Common myeloid progenitor, CD34-positive (primary cell): ENCODE measurements around the gene SF3B1.

Source experiments
- CTCF ChIA-PET: fragments of 350-600 bp; sonication (Branson Sonifier 250); formaldehyde crosslinking; loops from one replicate; lab custom pipeline; 2021; ENCODE audit warnings: antibody characterized with exemption; lab: Charles Lee
- POLR2A ChIA-PET: fragments of 350-600 bp; sonication (Branson Sonifier 250); formaldehyde crosslinking; loops from one replicate; lab custom pipeline; 2021; ENCODE audit warnings: antibody characterized with exemption; lab: Charles Lee
- DNase-seq, 3 donors: peaks; one replicate each; pipeline versions ENCODE4 v3.0.0 to v3.0.0-alpha.2; 2013
- H3K27ac ChIP-seq, 2 experiments: 1 replicate in 1 of 2; 2 replicates in 1 of 2; pipeline ENCODE4 v1.7.0; 2013; ENCODE audit warnings: inconsistent platforms in 2 of 2, low read length in 2 of 2, mild to moderate bottlenecking in 2 of 2, low read depth in 1 of 2, moderate library complexity in 1 of 2; ENCODE audit not compliant: severe bottlenecking in 2 of 2, insufficient read depth in 1 of 2, poor library complexity in 1 of 2
- H3K27me3 ChIP-seq, 5 experiments: replicated peaks in 2 of 5; 1 replicate in 3 of 5; 2 replicates in 2 of 5; pipeline versions ENCODE4 v1.6.1 to v1.7.0; 2013; ENCODE audit warnings: low read length in 4 of 5, mild to moderate bottlenecking in 2 of 5, moderate library complexity in 2 of 5, inconsistent platforms in 1 of 5; ENCODE audit not compliant: insufficient read depth in 5 of 5, control insufficient read depth in 4 of 5
- H3K36me3 ChIP-seq, 4 experiments: 1 replicate in 2 of 4; 2 replicates in 2 of 4; pipeline versions ENCODE4 v1.6.1 to v1.7.0; 2013; ENCODE audit warnings: low read length in 3 of 4, control low read depth in 1 of 4, mild to moderate bottlenecking in 1 of 4; ENCODE audit not compliant: control insufficient read depth in 4 of 4, insufficient read depth in 4 of 4
- H3K4me1 ChIP-seq, 4 experiments: 1 replicate in 3 of 4; 2 replicates in 1 of 4; pipeline versions ENCODE4 v1.6.1 to v1.7.1; 2013; ENCODE audit warnings: low read length in 3 of 4, mild to moderate bottlenecking in 3 of 4, control low read depth in 1 of 4, inconsistent platforms in 1 of 4, moderate library complexity in 1 of 4; ENCODE audit not compliant: control insufficient read depth in 4 of 4, insufficient read depth in 4 of 4; ENCODE audit errors: control extremely low read depth in 1 of 4
- H3K4me3 ChIP-seq, 7 experiments: 1 replicate in 4 of 7; 2 replicates in 3 of 7; pipeline versions ENCODE4 v1.5.1 to v1.7.0; 2013; ENCODE audit warnings: mild to moderate bottlenecking in 7 of 7, low read length in 6 of 7, moderate library complexity in 6 of 7, inconsistent platforms in 2 of 7, low read depth in 2 of 7, control low read depth in 1 of 7; ENCODE audit not compliant: insufficient read depth in 4 of 7, control insufficient read depth in 1 of 7; ENCODE audit errors: extremely low read depth in 1 of 7
- H3K9me3 ChIP-seq, 5 experiments: 1 replicate in 4 of 5; 2 replicates in 1 of 5; pipeline versions ENCODE4 v1.6.1 to v1.7.1; 2013; ENCODE audit warnings: low read length in 4 of 5, mild to moderate bottlenecking in 2 of 5, inconsistent platforms in 1 of 5, low read depth in 1 of 5, moderate library complexity in 1 of 5; ENCODE audit not compliant: control insufficient read depth in 4 of 5, insufficient read depth in 2 of 5; ENCODE audit errors: control extremely low read depth in 1 of 5
- WGBS: methylation state at CpG from one replicate; pipeline ENCODE4 v1.1.5; 2013; ENCODE audit not compliant: insufficient coverage; 5-methylcytosine and 5-hydroxymethylcytosine counted together

The SF3B1 gene

DNA sequence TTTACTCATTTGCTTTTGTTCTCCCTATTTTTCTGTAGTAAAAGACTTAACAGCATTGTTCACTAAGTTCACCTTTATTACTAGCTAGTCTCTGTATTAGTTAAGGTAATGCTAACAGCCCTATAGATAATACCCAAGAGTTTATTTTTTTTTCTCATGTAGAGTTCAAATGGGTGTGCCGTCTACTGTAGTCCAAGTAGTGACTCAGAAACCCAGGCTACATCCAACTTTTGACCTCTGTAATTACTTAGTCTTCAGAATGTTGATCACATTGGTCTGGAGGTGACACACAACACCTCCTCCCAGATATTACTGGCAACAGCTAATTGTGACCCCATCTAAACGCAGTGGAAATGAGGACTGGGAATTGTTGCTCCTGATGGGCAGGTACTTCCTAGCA lies 26.2 kb upstream of the SF3B1 start:
- Histone ChIP-seq H3K27ac (no peak overlapping the region), H3K36me3 (peaks cover 10 to 57% (median 20%) of the 10 kb centered on the region in 4 experiments), H3K9me3 (no peaks in the 10 kb centered on the region), H3K27me3 (no peaks in the 10 kb centered on the region), H3K4me3 (no peak overlapping the region), H3K4me1 (no peaks in the 10 kb centered on the region)
- no peak for DNase-seq
- CTCF ChIA-PET = interaction anchor here (1.0 to 1.4 kb wide), 3 partner anchors 13 to 19 kb away, joined by 3 to 4 read pairs (median 3); no protein-coding TSS in a partner anchor
- POLR2A ChIA-PET = interaction anchor here (0.7 kb wide), 1 partner anchor 27 kb away, joined by 3 read pairs; no protein-coding TSS in a partner anchor
- 100% methylated on average over 2 of the region's 2 CpGs for WGBS

DNA sequence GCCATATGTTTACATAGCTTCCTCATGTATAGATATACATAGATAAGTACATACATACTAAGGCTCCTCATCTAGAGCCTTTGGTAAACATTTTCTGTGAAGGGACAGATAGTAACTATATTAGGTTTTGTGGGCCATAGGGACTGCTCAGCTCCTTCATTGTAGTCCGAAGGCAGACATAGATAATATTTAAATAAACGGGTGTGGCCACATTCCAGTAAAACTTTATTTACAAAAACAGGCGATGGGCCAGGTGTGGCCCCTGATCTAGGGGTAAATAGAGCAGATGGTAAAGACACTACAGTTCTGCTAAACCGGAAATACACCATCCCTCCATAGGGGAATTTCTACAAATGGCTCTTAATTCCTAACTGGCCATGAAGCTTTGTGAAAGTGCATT lies 25.8 kb upstream of the SF3B1 start:
- Histone ChIP-seq H3K27ac (no peak overlapping the region), H3K4me3 (no peak overlapping the region), H3K4me1 (no peaks in the 10 kb centered on the region), H3K36me3 (peaks cover 7 to 53% (median 18%) of the 10 kb centered on the region in 4 experiments), H3K9me3 (no peaks in the 10 kb centered on the region), H3K27me3 (no peaks in the 10 kb centered on the region)
- ChIA-PET CTCF (interaction anchor here (1.0 to 1.4 kb wide), 4 partner anchors 12 to 37 kb away, joined by 3 to 4 read pairs (median 3); no protein-coding TSS in a partner anchor), POLR2A (no interaction called here)
- DNase-seq = no peak
- 100% methylated on average over 1 of the region's 4 CpGs for whole genome bisulfite sequencing

DNA sequence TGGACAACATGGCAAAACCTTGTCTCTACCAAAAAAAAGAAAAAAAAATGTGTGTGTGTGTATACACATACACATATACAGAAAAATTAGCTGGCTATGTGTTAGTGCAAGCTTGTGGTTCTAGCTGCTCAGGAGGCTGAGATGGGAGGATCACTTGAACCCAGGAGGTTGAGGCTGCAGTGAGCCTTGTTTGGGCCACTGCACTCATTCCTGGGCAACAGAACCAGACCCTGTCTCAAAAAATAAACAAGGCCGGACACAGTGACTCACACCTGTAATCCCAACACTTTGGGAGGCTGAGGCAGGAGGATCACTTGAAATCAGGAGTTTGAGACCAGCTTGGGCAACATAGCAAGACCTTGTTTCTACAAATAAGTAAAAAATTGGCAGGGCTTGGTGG lies 20.6 kb upstream of the SF3B1 start:
- no CpG with 5 or more reads among the region's 1 CpG for WGBS
- ChIA-PET CTCF (no interaction called here), POLR2A (no interaction called here)
- Histone ChIP-seq H3K36me3 (peaks cover 4 to 11% (median 6%) of the 10 kb centered on the region in 4 experiments), H3K27me3 (no peaks in the 10 kb centered on the region), H3K27ac (no peak overlapping the region), H3K4me3 (no peak overlapping the region), H3K9me3 (no peaks in the 10 kb centered on the region), H3K4me1 (peaks cover 10 to 21% (median 15%) of the 10 kb centered on the region in 4 experiments)
- no peak for DNase-seq

DNA sequence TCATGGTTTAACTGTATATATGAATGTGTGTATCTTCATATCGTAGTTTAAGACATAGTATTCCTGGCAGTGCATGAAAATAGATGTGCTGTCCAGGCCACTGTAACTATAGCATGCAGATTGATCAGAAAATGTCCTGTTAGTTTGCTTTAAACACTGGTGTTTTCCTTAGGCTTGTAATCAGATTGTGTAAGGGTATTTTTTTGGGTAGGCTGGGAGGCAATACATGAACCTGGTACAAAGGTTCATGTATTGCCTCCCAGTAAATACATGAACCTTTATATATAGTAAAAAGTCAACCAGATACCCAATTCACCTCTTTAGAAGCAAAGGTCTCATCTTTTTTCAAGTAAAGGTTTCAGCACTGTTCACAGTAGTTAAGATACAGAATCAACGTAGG lies 20.1 kb upstream of the SF3B1 start:
- CTCF ChIA-PET = no interaction called here
- peak overlapping the region in 1 of 2 experiments; percentile 99 for H3K27ac ChIP-seq

DNA sequence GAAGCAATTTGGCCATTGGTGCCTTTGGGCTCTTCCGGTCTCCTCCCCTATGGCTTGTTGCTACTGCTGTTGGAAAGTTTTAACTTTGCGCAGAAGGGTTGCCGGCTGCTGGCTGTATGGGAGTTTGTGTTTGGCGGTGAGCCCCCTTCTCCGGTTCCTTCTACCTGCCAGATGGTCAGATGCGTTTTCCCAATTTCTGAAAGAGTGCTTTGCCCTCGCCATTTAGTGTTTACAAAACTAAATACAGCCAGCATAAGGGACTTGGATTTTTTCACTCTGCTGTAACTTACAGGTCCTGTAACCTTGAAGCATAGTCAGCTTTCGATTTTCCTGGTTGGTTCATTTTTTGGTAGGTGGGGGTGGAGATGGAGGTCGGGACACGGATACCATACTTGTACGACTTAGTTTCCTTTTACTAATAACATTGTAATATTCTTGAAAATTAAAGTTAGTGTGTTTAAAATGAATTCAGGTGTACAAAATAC lies 19.1 kb upstream of the SF3B1 start:
- Histone ChIP-seq H3K4me1 (peaks cover 10 to 21% (median 15%) of the 10 kb centered on the region in 4 experiments), H3K4me3 (peak overlapping the region; percentile 85 to 100 (median 96)), H3K36me3 (no peaks in the 10 kb centered on the region), H3K9me3 (no peaks in the 10 kb centered on the region), H3K27me3 (no peaks in the 10 kb centered on the region), H3K27ac (peak overlapping the region; percentile 99)
- ChIA-PET POLR2A (interaction anchor here (4.2 kb wide), 1 partner anchor 18 kb away, joined by 48 read pairs; the partner anchor contains the start of gene SF3B1), CTCF (interaction anchor here (1.5 kb wide), 1 partner anchor 87 kb away, joined by 3 read pairs; no protein-coding TSS in a partner anchor)
- no peak for DNase-seq
- WGBS = 0% methylated on average over 4 of the region's 11 CpGs

More for the DNA sequence above, 20.1 kb upstream of the SF3B1 start:
- Histone ChIP-seq H3K36me3 (peaks cover 1 to 6% (median 3%) of the 10 kb centered on the region in 4 experiments), H3K27me3 (no peaks in the 10 kb centered on the region), H3K9me3 (no peaks in the 10 kb centered on the region), H3K4me3 (peak overlapping the region in 5 of 7 experiments; percentile 85 to 100 (median 97)), H3K4me1 (peaks cover 10 to 21% (median 15%) of the 10 kb centered on the region in 4 experiments)
- DNase-seq = no peak
- 100% methylated on average over 1 of the region's 2 CpGs for WGBS
- POLR2A ChIA-PET = no interaction called here

DNA sequence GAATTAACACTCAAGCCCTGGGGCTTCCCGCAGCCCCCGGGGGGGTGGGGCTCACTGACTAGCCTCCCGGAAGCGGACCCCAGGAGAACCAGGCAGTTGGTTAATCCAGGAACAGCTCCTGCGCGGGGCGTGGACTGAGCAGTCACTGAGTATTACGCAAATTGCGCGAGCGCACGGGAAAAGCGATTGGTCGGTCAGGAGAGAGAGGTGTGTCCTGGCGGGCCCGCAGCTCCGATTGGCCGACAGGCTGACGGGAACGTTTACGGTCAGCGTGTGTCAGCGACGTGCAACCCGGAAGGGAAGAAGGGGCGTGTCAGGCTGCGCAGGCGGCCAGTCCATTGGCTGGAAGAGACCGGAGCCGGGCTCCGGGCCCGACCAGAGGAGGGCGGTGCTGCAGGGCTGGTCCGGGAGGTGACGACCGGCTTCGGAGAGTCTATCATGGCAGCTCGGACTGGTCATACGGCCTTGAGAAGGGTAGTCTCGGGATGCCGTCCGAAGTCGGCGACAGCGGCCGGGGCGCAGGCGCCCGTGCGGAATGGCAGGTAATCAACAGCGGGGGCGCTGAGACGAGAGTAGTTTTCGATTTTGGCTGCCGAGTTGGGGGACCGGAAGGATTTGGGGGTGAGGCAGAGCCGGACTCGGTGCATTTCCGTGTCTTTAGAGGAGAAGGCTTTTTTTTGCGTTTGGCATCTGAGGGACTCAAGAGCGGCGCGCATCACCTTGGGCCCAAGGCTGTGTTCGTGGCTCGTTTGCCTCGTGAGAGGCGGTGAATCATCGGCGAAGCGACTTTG lies 18.5 kb upstream of the SF3B1 start, which contains the start of gene COQ10B:
COQ10B (plus strand) TSS at position 430 of the 791 bp plus-strand sequence; CDS start at position 439, 9 bp downstream.
- peak; percentile 100 for DNase-seq
- Histone ChIP-seq H3K9me3 (no peaks in the 10 kb centered on the region), H3K27ac (peak within 1 kb of the TSS; percentile 99), H3K36me3 (no peaks in the 10 kb centered on the region), H3K4me1 (peaks cover 10 to 21% (median 15%) of the 10 kb centered on the region in 4 experiments), H3K4me3 (peak within 1 kb of the TSS; percentile 85 to 100 (median 96)), H3K27me3 (no peaks in the 10 kb centered on the region)
- ChIA-PET POLR2A (interaction anchor here (4.2 kb wide), 1 partner anchor 18 kb away, joined by 48 read pairs; the partner anchor contains the start of gene SF3B1), CTCF (interaction anchor here (0.7 to 1.5 kb wide), 4 partner anchors 20 to 87 kb away, joined by 3 to 5 read pairs (median 4); no protein-coding TSS in a partner anchor)
- under 1% methylated on average over 69 of the region's 70 CpGs for WGBS
